ENCODE measurements around the gene CDH5.

DNA sequence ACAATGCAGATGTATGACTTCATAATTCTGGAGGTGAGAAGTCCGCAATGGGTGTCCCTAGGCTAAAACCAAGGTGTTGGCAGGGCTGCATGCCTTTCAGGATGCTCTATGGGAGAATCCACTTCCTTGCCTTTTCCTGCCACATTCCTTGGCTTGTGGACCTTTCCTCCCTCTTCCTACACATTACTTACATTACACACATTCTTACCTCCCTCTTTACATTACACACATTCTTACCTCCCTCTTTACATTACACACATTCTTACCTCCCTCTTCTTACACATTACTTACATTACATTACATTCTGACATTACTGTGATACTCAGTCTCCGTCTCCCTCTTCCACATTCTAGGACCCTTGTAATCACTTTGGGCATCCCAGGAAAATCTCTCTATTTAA lies 14.2 kb upstream of the CDH5 start:
- no peak for TF ChIP-seq EZH2 (IDR thresholded peaks at IDR 0.05; ENCODE audit: insufficient read depth, poor library complexity, severe bottlenecking)
- no peak for TF ChIP-seq EZH2phosphoT487 (IDR thresholded peaks at IDR 0.05; ENCODE audit: insufficient read depth, low read depth)
